IPS DF 19.7 (cell line): Measurements from ENCODE around the gene CDC25C.

Source experiments
- DNase-seq: peaks from one replicate; pipeline ENCODE4 v3.0.0-alpha.2; 2013; ENCODE audit warnings: low read depth, low spot score

Gene CDC25C

GRCh38 chr5:138331449-138332368, at the start of gene CDC25C:
Gene CDC25C, minus strand, starts transcription at chr5:138331804. Its CDS starts 624 bp downstream, at chr5:138331180.
- DNase-seq: peak; percentile 95

GRCh38 chr5:138372653-138373052, 41.0 kb upstream of the CDC25C start:
- DNase-seq: no peak

DNA sequence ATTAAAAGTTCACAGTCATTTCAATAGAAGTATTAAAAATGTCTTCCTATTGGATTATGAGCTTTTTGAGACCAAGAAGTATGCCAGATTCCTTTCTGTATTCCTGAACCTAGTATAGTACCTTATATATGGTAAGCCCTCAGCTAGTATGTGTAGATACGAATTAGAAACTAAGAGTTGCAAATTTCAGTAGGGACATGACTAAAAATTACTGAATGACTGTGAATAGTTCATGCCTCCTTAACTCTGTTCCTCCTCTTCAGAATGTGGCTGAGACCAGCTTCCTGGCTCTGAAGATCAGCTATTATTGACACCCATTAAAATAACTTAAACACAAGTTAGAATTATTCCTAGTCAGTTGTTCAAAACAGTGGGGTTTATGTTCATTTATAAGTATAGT, 40.6 kb upstream of the CDC25C start:
- DNase-seq: no peak

GRCh38 chr5:138371454-138371853, 39.9 kb upstream of the CDC25C start:
- no peak for DNase-seq

GRCh38 chr5:138370537-138370936, 38.9 kb upstream of the CDC25C start:
- DNase-seq: no peak

DNA sequence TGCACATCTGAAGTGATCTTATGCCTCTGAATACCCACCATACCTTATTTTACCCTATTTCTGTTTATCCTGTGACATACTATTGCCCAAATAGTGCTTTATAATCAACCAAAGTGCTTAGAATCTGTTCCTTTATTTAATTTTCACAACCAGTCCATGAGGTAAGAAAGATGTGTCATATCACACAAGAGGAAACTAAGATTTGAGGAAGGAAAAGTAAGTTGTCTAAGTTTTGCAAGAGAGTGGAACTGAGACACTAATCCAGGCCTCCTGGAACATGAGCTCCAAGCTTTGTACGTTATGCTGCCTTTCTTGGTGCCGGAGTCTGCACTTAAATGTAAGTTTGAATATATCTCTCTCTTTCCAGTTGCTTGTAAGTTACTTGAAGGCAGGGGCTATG, 38.1 kb upstream of the CDC25C start:
- no peak for DNase-seq

DNA sequence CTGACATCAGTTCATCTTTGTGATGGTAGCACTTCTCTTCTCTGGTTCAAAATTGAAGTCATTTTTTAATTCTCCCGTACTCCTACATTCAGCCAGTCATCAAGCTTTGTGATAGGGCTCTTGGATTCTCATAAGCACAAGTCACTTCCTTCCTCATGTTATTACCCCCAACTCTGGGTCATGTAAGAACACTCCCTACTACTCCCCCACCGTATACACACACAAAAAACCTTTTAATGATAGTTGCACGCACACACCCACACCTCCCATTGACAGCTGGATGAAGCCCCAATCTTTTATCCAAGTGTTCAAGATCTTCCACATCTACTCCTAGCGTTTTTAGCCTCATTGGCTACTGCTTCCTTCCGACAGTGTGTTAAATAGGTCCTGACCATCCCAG, 37.7 kb upstream of the CDC25C start:
- DNase-seq: no peak

DNA sequence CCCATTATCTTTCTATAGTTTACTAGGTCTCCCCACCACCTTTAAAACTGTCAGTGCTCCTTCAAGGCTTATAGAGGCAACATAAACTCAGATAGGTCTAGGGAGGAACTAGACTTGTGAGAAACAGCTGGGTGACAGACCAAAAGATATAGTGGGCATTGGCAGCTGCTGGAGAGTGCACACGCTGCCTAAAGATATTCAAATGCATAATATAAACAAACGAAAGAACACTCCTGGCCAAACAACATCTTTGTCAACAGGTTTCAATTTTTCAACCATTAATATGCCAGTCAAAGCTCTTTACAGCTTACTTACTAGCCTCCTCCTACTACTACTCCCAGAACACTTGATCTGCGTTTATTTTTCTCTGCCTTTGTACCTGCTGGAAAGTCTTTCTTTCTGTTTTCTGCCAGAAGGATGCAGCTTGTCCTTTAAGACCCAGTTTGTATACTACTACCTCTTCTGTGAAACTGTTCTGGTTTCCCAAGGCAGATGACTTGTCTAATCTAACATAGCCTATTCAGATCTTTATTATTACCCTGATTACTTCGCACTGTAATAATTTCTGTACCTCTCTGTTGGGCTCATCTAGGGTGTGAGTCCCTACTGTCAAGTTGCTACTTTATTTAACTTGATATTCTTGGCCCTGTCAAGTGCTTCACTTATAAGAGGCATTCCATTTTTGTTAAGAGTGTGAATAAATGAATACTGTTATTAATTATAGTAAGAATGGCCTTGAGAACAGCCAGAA, 35.2 kb upstream of the CDC25C start:
- no peak for DNase-seq

- DNase-seq: no peak
These were observed 33.0 kb upstream of the CDC25C start for GRCh38 chr5:138364576-138364975.

DNA sequence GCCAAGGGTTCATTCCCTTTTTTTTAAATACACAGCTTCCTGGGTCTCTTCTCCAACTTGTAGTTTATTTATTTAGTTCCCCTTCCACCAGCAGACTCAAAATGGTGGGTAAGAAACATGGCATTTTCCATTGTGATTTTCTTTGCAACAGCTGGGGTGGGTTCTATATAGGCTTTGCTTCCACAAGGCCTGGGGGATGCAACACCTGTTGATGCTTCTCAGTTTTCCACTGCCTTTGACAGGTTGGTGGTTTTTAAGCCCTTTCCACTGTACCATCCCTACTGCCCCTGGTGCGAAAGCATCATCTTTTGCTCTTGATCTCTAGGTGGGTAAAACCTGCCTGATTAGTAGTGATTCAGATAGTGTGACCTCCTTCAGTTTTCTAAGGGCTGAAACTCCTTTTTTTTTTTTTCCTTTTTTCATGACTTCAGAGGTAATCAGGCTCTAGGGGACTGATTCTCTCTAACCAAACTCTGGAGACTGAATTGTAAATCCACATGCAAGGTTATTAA, 29.4 kb upstream of the CDC25C start:
- no peak for DNase-seq

DNA sequence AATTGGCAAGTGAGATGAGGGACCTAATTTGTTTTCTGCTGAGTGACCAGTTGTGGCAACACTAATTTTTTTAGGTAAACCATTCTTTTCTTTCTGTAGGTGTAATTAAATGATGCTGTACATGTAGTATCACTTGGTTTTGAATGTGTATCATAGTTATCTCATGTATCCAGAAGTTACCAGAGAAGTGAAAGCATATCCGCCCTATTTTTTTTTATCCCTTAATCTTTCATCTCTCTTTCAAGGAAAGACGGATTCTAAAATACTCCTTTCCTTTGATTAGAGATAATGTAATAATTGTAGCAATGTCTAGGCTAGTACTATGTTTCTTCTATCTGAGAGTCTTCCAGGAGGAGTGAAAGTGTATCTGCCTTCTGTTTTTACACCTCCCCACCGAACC, 28.0 kb upstream of the CDC25C start:
- DNase-seq: no peak

GRCh38 chr5:138354926-138355378, 23.3 kb upstream of the CDC25C start:
- DNase-seq: no peak

GRCh38 chr5:138354387-138354786, 22.8 kb upstream of the CDC25C start:
- DNase-seq: no peak

DNA sequence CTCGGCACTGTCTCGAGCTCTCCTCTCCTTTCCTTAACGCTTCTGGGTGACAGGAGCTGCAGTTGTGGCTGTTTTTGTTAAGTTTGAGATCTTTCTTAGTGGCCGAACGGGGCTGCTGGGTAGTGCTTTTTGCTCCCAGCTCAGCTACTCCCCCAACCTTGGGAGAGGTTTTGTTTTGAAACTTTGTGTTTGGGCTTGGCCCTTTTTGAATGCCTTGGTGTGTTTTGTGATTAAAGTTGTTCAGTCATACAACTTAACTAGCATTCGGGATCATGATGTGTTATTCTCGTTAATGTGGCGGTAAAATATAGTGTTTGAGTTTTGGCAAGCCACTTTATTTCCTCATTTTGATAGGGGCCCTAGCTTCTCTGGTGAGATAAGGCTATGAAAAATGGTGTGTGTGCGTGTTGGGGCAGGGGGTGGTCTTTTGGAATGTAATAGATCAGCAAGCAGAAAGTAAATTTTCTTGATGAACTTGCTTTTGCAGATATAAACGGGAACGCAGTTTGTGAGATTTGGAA, 22.0 kb upstream of the CDC25C start:
- no peak for DNase-seq

DNA sequence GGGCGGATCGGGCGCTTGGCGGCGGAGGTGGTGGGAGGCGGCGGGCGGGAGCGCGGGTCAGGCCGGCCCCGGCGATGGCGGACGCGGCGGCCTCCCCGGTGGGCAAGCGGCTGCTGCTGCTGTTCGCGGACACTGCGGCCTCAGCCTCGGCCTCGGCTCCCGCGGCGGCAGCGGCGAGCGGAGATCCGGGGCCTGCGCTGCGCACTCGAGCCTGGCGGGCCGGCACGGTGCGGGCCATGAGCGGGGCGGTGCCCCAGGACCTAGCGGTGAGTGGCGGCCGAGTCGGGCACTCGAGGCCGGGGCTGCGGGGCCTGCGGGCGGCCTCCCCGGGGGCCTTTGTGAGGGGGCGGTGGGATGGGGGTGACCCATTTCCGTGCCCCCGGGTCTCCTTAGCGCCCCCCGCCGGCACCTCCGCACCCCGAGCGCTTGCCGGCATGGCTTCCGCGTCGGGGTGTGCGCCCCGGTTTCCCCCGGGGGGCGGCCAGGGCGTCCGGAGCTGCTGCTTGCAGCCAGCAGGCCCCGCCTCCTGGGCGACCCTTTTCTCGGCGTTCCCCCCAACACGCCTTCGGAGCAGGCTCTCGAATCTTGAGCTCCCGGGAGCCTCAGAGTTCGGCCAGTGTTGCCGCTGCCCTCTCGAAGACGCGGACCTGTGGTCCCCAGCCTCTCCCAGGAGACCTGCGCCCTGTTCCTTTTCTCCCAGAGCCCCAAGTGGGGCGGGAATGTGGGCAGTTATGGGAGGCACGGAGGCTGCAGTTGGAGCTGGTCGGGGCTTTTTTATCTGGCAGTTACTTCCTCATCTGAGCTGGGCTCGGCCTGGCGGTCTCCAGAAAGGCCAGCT, 21.3 kb upstream of the CDC25C start:
- no peak for DNase-seq

GRCh38 chr5:138352071-138352721, 20.6 kb upstream of the CDC25C start, which contains the start of gene KDM3B:
Gene KDM3B, plus strand, starts transcription at chr5:138352685. Its CDS starts 111 bp downstream, at chr5:138352796.
- DNase-seq: no peak

DNA sequence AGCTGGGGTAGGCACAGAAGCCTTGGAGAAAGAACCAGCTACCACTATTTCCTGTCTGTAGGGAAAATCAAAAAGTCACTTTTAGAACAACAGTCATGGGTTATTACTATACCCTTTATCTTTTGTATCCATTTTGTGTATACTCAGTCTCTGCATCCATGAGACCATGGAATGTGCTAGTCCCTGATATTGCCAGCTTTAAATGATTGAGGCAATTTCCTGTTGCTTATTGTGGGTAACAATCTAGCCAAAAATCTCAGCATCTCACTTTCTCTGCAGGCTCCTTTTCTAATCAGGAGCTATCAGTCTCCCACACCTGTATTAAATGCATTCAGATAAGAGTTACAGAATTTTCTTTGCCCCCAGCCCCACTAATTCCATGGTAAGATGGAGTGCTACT, 19.9 kb upstream of the CDC25C start:
- no peak for DNase-seq

DNA sequence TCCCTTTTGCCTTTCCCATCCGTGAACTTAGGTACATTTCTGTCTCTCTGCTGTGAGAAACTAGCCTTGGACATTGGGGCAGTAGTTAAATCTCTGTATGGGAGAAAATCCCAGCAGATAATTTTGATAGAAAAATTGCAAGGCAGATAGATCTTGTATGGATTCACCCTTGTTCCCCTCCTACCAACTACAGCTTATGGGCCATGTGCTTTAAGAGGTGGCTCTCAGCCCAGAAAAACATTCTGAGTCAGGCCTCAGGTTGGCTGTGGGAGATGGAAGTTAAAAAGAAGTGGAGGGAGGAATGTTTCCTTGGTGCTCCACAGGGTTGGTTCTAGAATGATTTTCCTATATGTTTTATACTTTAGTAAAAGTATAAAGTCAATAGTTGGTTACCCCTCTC, 19.5 kb upstream of the CDC25C start:
- no peak for DNase-seq

GRCh38 chr5:138350563-138350890, 18.9 kb upstream of the CDC25C start:
- no peak for DNase-seq

DNA sequence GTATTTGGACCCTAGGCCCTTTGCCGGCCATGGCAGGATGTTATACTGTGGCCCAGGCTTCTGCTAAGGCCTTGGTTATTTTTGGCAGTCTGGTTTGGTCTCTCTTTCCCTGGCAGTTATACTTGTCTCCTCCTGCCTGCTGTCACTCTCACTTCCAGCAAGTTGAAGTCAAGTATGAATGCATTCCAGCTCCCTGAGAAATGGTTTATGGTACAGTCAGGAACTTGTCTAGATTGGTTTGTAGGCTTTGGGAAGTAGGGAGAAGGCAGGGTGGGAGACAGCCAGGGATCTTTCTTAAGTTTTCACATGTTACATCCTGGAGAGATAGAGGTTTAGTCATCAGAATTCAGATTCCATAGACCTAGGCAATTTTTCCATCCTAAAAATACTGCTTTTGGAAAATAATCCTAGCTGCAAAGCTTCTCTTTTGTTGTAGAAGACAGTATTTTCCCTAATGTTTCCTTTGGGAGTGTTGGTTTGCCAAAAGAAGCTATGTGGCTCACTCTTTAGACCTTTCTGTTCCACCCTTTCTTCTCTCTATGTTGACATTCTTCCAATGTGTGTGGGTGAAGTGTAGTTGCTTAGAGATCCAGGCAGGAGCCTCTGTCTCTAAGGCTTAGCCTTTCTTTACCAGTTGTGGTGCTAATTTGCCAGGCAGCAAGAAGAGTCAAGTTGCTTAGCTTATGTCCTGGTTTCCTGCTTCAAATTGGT, 18.4 kb upstream of the CDC25C start:
- no peak for DNase-seq
